HepG2 (cell line): ENCODE data around the gene EGFR. TPM values are rescaled to one million over a fixed set of nuclear protein-coding genes. Genes with fewer than 3 reads are reported as not detected.

Experiments used
- ATAC-seq: fragments of 200-7000 bp; cut with Tn5 transposase; 3 replicates; pipeline ENCODE4 v1.9.1; 2020; ENCODE audit warnings: mild to moderate bottlenecking, moderate library complexity
- BruUV-seq: library from RNA; stranded (reverse); fragments of 400-500 nt; replicated peaks from 2 replicates; lab custom pipeline; 2021; lab: Mats Ljungman, UMichigan
- CTCF ChIA-PET: fragments of 300-600 bp; formaldehyde crosslinking; extraction: SDS; loops from one replicate; lab custom pipeline; 2021; ENCODE audit warnings: low total read pairs, inconsistent platforms, low intra/inter-chr PET ratio; lab: Yijun Ruan, JAX
- POLR2A ChIA-PET: fragments of 350-600 bp; sonication (Branson Sonifier 250); formaldehyde crosslinking; loops from one replicate; lab custom pipeline; 2020; ENCODE audit warnings: antibody characterized with exemption, inconsistent platforms; lab: Yijun Ruan, JAX
- DNase-seq: peaks from one replicate; pipeline ENCODE4 v3.0.0-alpha.2; 2015; ENCODE audit warnings: low spot score
- FAIRE-seq: peaks from 3 replicates; lab custom pipeline; 2011; peaks lifted over from hg19 to GRCh38; lab: Jason Lieb, UNC
- H2AFZ ChIP-seq: one replicate; pipeline ENCODE4 v1.6.1; 2011; ENCODE audit warnings: low read length, inconsistent platforms
- H3K27ac ChIP-seq: fragments of 300-600 bp; 3 replicates; pipeline ENCODE4 v1.8.0; 2011; ENCODE audit warnings: mixed run types, mild to moderate bottlenecking, mixed read lengths, low read length, inconsistent platforms; ENCODE audit not compliant: insufficient read depth; ENCODE audit errors: extremely low read length
- H3K27me3 ChIP-seq, 2 experiments: fragments of 200-600 bp in 1 of 2; 2 replicates in 1 of 2; 3 replicates in 1 of 2; pipeline versions ENCODE4 v1.6.0 to v1.8.0; 2011; ENCODE audit warnings: low read length in 2 of 2, mild to moderate bottlenecking in 2 of 2, moderate library complexity in 2 of 2, inconsistent platforms in 1 of 2; ENCODE audit not compliant: insufficient read depth in 2 of 2, control insufficient read depth in 1 of 2
- H3K36me3 ChIP-seq, 2 experiments: fragments of 200-600 bp in 1 of 2; replicated peaks in 1 of 2; 2 replicates in 1 of 2; 3 replicates in 1 of 2; pipeline versions ENCODE4 v1.5.1 to v1.8.0; 2011; ENCODE audit warnings: low read length in 2 of 2, inconsistent platforms in 1 of 2; ENCODE audit not compliant: insufficient read depth in 2 of 2, control insufficient read depth in 1 of 2
- H3K4me1 ChIP-seq: 2 replicates; pipeline ENCODE4 v1.5.1; 2012; ENCODE audit warnings: low read length, inconsistent platforms; ENCODE audit not compliant: insufficient read depth
- H3K4me2 ChIP-seq: 2 replicates; pipeline ENCODE4 v1.6.0; 2011; ENCODE audit warnings: low read depth, low read length, inconsistent platforms
- H3K4me3 ChIP-seq, 3 experiments: fragments of 200-600 bp in 1 of 3; sonication (generic), shearing (Covaris generic) in 1 of 3; replicated peaks in 1 of 3; 2 replicates each; pipeline ENCODE4 v1.5.1; 2011 to 2016; ENCODE audit warnings: low read length in 3 of 3, inconsistent platforms in 2 of 3, low read depth in 2 of 3, mild to moderate bottlenecking in 2 of 3, control low read depth in 1 of 3, mixed read lengths in 1 of 3; ENCODE audit not compliant: insufficient read depth in 1 of 3
- H3K79me2 ChIP-seq: one replicate; pipeline ENCODE4 v1.6.1; 2011; ENCODE audit warnings: low read length, inconsistent platforms; ENCODE audit not compliant: insufficient read depth
- H3K9ac ChIP-seq: 2 replicates; pipeline ENCODE4 v1.6.0; 2011; ENCODE audit warnings: mild to moderate bottlenecking, low read depth, low read length, inconsistent platforms; ENCODE audit not compliant: insufficient read depth
- H3K9me3 ChIP-seq: 2 replicates; pipeline ENCODE4 v1.5.1; 2012; ENCODE audit warnings: mild to moderate bottlenecking, low read length
- H4K20me1 ChIP-seq: 2 replicates; pipeline ENCODE4 v1.6.0; 2011; ENCODE audit warnings: inconsistent platforms, mild to moderate bottlenecking, low read length, moderate library complexity; ENCODE audit not compliant: insufficient read depth
- GATA4 ChIP-seq: sonication (generic); IDR thresholded peaks from 2 replicates; pipeline ENCODE4 v1.6.1; 2016; ENCODE audit warnings: antibody characterized with exemption, low read depth, borderline replicate concordance
- IKZF4 ChIP-seq: sonication (generic); formaldehyde crosslinking; IDR thresholded peaks from 2 replicates; pipeline ENCODE4 v1.5.1; 2020; ENCODE audit warnings: borderline replicate concordance, mild to moderate bottlenecking, low read depth, missing genetic modification reagents; ENCODE audit errors: not compliant biosample characterization
- MBNL3 ChIP-seq: fragments of 250-450 bp; sonication (Bioruptor Pico); conservative IDR thresholded peaks from 2 replicates; pipeline ENCODE4 v1.8.0; 2022; ENCODE audit warnings: mild to moderate bottlenecking, inconsistent platforms
- MED13 ChIP-seq: sonication (generic); formaldehyde crosslinking; IDR thresholded peaks from 2 replicates; pipeline ENCODE4 v1.5.0; 2020; ENCODE audit warnings: missing genetic modification reagents
- NR2C2 ChIP-seq: sonication (generic); formaldehyde crosslinking; IDR thresholded peaks from 2 replicates; pipeline ENCODE4 v1.4.0; 2020; ENCODE audit warnings: missing genetic modification reagents, mild to moderate bottlenecking, moderate library complexity, borderline replicate concordance
- PHF20 ChIP-seq: sonication (generic); formaldehyde crosslinking; IDR thresholded peaks from 2 replicates; pipeline ENCODE4 v1.5.0; 2020; ENCODE audit warnings: mild to moderate bottlenecking, missing genetic modification reagents
- SMAD3 ChIP-seq: sonication (generic); formaldehyde crosslinking; IDR thresholded peaks from 2 replicates; pipeline ENCODE4 v1.4.0; 2020; ENCODE audit warnings: missing genetic modification reagents
- ZBTB2 ChIP-seq: sonication (generic); formaldehyde crosslinking; IDR thresholded peaks from 2 replicates; pipeline ENCODE4 v1.8.0; 2022; ENCODE audit warnings: low read depth, missing genetic modification reagents
- ZBTB43 ChIP-seq: sonication (generic); formaldehyde crosslinking; conservative IDR thresholded peaks from 2 replicates; pipeline ENCODE4 v1.4.0; 2020; ENCODE audit warnings: missing genetic modification reagents
- ZFYVE20 ChIP-seq: sonication (generic); formaldehyde crosslinking; IDR thresholded peaks from 2 replicates; pipeline ENCODE4 v1.8.0; 2023; ENCODE audit warnings: low read depth, mild to moderate bottlenecking, moderate library complexity, missing genetic modification reagents, borderline replicate concordance
- ZIK1 ChIP-seq: sonication (generic); formaldehyde crosslinking; IDR thresholded peaks from 2 replicates; pipeline ENCODE4 v1.5.0; 2020; ENCODE audit warnings: mild to moderate bottlenecking, low read depth, missing genetic modification reagents, borderline replicate concordance
- ZNF264 ChIP-seq: sonication (generic); formaldehyde crosslinking; IDR thresholded peaks from 2 replicates; pipeline ENCODE4 v1.4.0; 2020; ENCODE audit warnings: missing genetic modification reagents
- ZNF326 ChIP-seq: sonication (generic); formaldehyde crosslinking; IDR thresholded peaks from 2 replicates; pipeline ENCODE4 v1.4.0; 2020; ENCODE audit warnings: missing genetic modification reagents, borderline replicate concordance
- ZNF576 ChIP-seq: sonication (generic); formaldehyde crosslinking; IDR thresholded peaks from 2 replicates; pipeline ENCODE4 v1.4.0; 2020; ENCODE audit warnings: mild to moderate bottlenecking, missing genetic modification reagents
- WGBS: methylation state at CpG from one replicate; pipeline ENCODE4 v1.1.6; 2017; ENCODE audit warnings: low lambda C conversion rate; 5-methylcytosine and 5-hydroxymethylcytosine counted together
- in situ Hi-C: cut with HindIII; loops from 2 replicates; pipeline ENCODE4 v1.10.0; 2017; ENCODE audit warnings: low pct_unique_long_range_greater_than_20kb; ENCODE audit not compliant: extremely low pct_ligation_motif_present
- intact Hi-C: fragments of 100-400 bp; cut with micrococcal nuclease; formaldehyde crosslinking; loops from one replicate; pipeline ENCODE4 v1.10.0; 2022; ENCODE audit not compliant: unreplicated experiment
- polyA plus RNA-seq, 8 experiments: library from polyadenylated mRNA; depleted of rRNA in 3 of 8; stranded (reverse) in 7 of 8; unstranded in 1 of 8; fragments of >200 nt; fragmentation: Illumina TruSeq in 4 of 8; extraction: Trizol in 4 of 8; gene quantifications; 2 replicates each; pipeline versions ENCODE4 v1.2.1 to v1.2.3, GENCODE V29; 2011 to 2016; ENCODE audit warnings: low read depth in 4 of 8, missing spikeins in 1 of 8, mixed read lengths in 1 of 8; ENCODE audit not compliant: insufficient read depth in 1 of 8
- total RNA-seq, 5 experiments: library from RNA; depleted of rRNA; stranded (reverse); fragments of >200 nt; fragmentation: Illumina TruSeq; extraction: Trizol; gene quantifications; 2 replicates each; pipeline ENCODE4 v1.2.3, GENCODE V29; 2016; ENCODE audit warnings: low read depth in 1 of 5
- TF ChIP-seq, protein P1 (sequence below): sonication (generic); formaldehyde crosslinking; IDR thresholded peaks from 2 replicates; pipeline ENCODE4 v1.4.0; 2020; ENCODE audit warnings: missing genetic modification reagents
- TF ChIP-seq, protein P2 (sequence below), 2 experiments: fragments of 450-650 bp in 1 of 2; sonication (generic) in 1 of 2; formaldehyde crosslinking; IDR thresholded peaks; 2 replicates each; pipeline versions ENCODE4 v1.5.0 to v1.8.0; 2020 to 2022; ENCODE audit warnings: mild to moderate bottlenecking in 1 of 2, missing genetic modification reagents in 1 of 2

Gene EGFR
- total and polyA plus RNA-seq, 2 of the 13 experiments (the other 11 are each of a cell fraction or from before 2014, with no cell fraction given), result 7.0 to 10.0 TPM

DNA sequence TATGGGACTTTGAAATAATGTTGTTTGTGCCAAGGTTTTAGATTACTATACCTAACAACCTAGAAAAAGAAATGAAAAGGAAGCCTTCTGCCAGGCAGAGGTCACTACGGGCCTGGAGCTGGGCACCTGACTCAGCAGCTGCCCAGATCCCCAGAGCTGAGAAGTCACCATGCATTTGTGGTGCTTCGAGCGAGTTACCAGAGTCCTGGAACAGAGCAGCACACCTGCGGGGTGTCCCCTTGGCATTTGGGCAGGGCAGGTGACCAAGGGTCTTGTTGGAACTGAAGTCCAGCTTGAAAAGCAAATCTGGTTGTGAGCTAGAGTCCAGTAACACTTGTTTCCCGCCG, 25.5 kb downstream of the EGFR start:
- peaks cover 23% of the 10 kb centered on the region for H3K4me1 ChIP-seq
- ChIA-PET POLR2A (no interaction called here), CTCF (no interaction called here)
- in situ Hi-C loops (no loop called here), intact Hi-C loops (no loop called here)
- no peaks in the 10 kb centered on the region for H4K20me1 ChIP-seq
- FAIRE-seq (no peak), ATAC-seq (no peak), DNase-seq (no peak)
- no peaks in the 10 kb centered on the region for H3K36me3 ChIP-seq
- no peaks in the 10 kb centered on the region for H3K27me3 ChIP-seq
- no peak overlapping the region for H3K27ac ChIP-seq
- no TSS peak for BruUV-seq
- no peak overlapping the region for H3K4me2 ChIP-seq
- 68% methylated on average over 3 of the region's 6 CpGs for WGBS
- H3K9me3 ChIP-seq, result no peaks in the 10 kb centered on the region
- no peak overlapping the region for H3K9ac ChIP-seq
- H2AFZ ChIP-seq, result no peak overlapping the region
- no peaks in the 10 kb centered on the region for H3K79me2 ChIP-seq
- H3K4me3 ChIP-seq, result no peak overlapping the region
- TF ChIP-seq ZNF264 (CRISPR knock-in tag), result no peak
- no peak for TF ChIP-seq ZNF576
- no peak for TF ChIP-seq ZBTB43 (CRISPR knock-in tag)
- TF ChIP-seq ZBTB2 (CRISPR knock-in tag), result no peak
- no peak for TF ChIP-seq GATA4
- TF ChIP-seq ZFYVE20 (CRISPR knock-in tag), result no peak
- no peak for TF ChIP-seq MED13 (CRISPR knock-in tag)
- TF ChIP-seq, protein P1, sequence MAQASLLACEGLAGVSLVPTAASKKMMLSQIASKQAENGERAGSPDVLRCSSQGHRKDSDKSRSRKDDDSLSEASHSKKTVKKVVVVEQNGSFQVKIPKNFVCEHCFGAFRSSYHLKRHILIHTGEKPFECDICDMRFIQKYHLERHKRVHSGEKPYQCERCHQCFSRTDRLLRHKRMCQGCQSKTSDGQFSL (CRISPR knock-in tag), result no peak
- no peak for TF ChIP-seq ZNF326 (CRISPR knock-in tag)
- no peak for TF ChIP-seq ZIK1 (CRISPR knock-in tag)
- no peak for TF ChIP-seq PHF20 (CRISPR knock-in tag)
- TF ChIP-seq, protein P2, sequence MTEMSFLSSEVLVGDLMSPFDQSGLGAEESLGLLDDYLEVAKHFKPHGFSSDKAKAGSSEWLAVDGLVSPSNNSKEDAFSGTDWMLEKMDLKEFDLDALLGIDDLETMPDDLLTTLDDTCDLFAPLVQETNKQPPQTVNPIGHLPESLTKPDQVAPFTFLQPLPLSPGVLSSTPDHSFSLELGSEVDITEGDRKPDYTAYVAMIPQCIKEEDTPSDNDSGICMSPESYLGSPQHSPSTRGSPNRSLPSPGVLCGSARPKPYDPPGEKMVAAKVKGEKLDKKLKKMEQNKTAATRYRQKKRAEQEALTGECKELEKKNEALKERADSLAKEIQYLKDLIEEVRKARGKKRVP (CRISPR knock-in tag; IDR thresholded peaks at IDR 0.05), result no peak
- TF ChIP-seq NR2C2 (CRISPR knock-in tag), result no peak
- no peak for TF ChIP-seq SMAD3
- TF ChIP-seq MBNL3 (CRISPR knock-in tag), result no peak
- no peak for TF ChIP-seq IKZF4 (CRISPR knock-in tag)
